ENCODE results near the gene IFIT5. TPM values are rescaled to one million over a fixed set of nuclear protein-coding genes. Genes with fewer than 3 reads are reported as not detected.

IFIT5 gene
- total RNA-seq, 1 donor from 2014 or later, result 25.3 TPM

DNA sequence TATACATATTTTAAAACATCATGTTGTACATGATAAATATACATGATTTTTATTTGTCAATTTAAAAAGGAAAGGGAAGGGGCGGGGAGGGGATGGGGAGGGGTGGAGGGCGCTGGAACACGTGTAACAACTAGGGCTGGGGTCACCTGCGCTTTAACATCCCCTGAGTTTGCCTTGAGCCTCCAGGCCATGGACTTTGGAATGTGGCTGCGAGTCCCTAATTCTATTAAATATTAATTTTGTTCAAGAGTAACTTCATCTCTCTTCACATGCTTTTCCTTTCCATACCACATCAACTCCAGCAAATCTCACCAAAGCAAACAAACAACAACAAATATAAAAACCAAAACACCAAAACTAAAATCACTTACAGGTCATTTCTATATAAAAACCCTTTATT is 10.6 kb downstream of the IFIT5 start:
- no peak overlapping the region for H3K4me3 ChIP-seq
- H3K9me3 ChIP-seq, result no peaks in the 10 kb centered on the region
- intact Hi-C loops (cut with DNase I), result loop anchor here (5.0 kb wide), 1 partner anchor 142 kb away; no protein-coding TSS in a partner anchor
- DNase-seq (no peak), ATAC-seq (no peak)
- H3K27ac ChIP-seq, result no peak overlapping the region
- H3K4me1 ChIP-seq, result peaks cover 9% of the 10 kb centered on the region
- H3K36me3 ChIP-seq, result no peaks in the 10 kb centered on the region
- TF ChIP-seq, protein P1, sequence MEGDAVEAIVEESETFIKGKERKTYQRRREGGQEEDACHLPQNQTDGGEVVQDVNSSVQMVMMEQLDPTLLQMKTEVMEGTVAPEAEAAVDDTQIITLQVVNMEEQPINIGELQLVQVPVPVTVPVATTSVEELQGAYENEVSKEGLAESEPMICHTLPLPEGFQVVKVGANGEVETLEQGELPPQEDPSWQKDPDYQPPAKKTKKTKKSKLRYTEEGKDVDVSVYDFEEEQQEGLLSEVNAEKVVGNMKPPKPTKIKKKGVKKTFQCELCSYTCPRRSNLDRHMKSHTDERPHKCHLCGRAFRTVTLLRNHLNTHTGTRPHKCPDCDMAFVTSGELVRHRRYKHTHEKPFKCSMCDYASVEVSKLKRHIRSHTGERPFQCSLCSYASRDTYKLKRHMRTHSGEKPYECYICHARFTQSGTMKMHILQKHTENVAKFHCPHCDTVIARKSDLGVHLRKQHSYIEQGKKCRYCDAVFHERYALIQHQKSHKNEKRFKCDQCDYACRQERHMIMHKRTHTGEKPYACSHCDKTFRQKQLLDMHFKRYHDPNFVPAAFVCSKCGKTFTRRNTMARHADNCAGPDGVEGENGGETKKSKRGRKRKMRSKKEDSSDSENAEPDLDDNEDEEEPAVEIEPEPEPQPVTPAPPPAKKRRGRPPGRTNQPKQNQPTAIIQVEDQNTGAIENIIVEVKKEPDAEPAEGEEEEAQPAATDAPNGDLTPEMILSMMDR (IDR thresholded peaks at IDR 0.05), result no peak
- no peaks in the 10 kb centered on the region for H3K27me3 ChIP-seq (ENCODE audit: low read depth)

DNA sequence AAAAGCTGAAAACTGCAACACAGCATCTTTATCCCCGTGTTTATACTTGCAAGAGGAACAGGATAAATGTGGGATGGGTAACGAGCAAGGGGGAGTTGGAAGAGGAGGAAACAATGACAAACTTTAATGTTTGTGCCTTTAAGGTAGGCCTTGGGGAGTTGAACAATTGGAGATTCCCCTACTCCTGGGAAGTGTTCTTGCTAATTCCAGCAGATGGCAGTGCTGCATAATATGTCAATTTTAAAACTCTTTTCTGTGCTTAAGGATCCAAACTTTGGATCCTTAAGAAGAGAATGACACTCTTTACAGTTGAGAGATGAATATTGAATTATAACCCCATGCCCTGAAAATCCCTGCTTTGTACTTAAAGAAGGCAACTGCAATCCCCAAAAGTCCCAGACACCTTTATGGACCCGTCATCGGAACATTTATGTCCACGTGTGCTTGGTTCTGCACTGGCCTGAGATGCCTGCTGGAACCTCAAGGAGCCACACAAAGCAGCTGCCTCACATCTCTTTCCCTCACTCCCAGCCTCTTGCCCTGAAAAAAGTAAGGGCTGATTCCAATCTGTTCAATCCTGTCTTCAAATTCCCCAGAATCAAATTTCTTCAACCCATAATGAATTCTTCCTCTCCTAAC is 12.0 kb downstream of the IFIT5 start:
- intact Hi-C loops (cut with DNase I), result loop anchor here (5.0 kb wide), 1 partner anchor 141 kb away; no protein-coding TSS in a partner anchor
- DNase-seq, result no peak
- TF ChIP-seq, protein P1 (IDR thresholded peaks at IDR 0.05), result peak; percentile 78
- no peaks in the 10 kb centered on the region for H3K4me1 ChIP-seq
- peak; percentile 81 to 83 for ATAC-seq
- H3K9me3 ChIP-seq, result no peaks in the 10 kb centered on the region
- no peaks in the 10 kb centered on the region for H3K36me3 ChIP-seq
- H3K27ac ChIP-seq, result no peak overlapping the region
- H3K4me3 ChIP-seq, result no peak overlapping the region
- no peaks in the 10 kb centered on the region for H3K27me3 ChIP-seq (ENCODE audit: low read depth)

DNA sequence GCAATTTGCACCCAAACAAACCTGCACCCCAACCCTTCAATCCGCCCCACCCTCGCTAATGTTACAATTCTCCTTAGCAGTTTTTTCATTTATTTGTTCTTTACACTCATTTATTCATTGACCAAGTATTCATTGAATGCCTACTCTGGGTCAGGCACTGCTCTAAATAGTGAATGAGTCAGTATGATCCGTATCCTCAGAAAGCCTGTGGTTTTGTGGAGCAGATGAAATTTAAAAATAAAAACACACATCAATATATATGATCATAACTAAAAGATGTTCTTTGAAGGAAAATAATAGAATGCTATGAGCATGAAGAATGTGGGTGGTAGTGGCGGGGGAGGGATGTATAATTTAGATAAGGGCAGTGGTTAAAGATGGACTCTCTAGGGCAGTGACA is 13.3 kb downstream of the IFIT5 start:
- no peak for DNase-seq
- H3K4me3 ChIP-seq, result no peak overlapping the region
- no peak for ATAC-seq
- H3K9me3 ChIP-seq, result no peaks in the 10 kb centered on the region
- no peaks in the 10 kb centered on the region for H3K27me3 ChIP-seq (ENCODE audit: low read depth)
- no peak overlapping the region for H3K27ac ChIP-seq
- intact Hi-C loops (cut with DNase I), result loop anchor here (5.0 kb wide), 1 partner anchor 140 kb away; no protein-coding TSS in a partner anchor
- TF ChIP-seq, protein P1 (IDR thresholded peaks at IDR 0.05), result no peak
- H3K36me3 ChIP-seq, result no peaks in the 10 kb centered on the region
- H3K4me1 ChIP-seq, result no peaks in the 10 kb centered on the region

DNA sequence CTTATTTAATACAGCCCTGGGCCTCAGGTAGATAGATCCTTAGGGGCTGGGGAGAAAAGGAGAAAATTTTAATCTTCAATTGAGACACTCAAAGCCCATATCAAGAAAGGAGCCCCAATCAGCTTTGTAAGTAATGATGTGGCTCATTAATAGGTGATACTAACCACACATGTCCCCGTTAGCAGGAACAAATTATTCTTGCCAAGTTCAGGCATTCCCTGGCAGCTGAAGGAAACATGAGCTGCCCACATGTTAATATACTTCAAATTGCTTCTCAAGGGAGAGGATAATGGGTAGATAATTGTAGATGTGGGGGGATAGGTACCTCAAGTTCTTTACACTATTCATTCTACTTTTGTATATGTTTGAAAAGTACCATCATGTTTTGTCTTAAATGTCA is 14.5 kb downstream of the IFIT5 start:
- no peak for DNase-seq
- H3K4me1 ChIP-seq, result no peaks in the 10 kb centered on the region
- intact Hi-C loops (cut with DNase I), result loop anchor here (5.0 kb wide), 1 partner anchor 138 kb away; no protein-coding TSS in a partner anchor
- TF ChIP-seq, protein P1 (IDR thresholded peaks at IDR 0.05), result no peak
- H3K9me3 ChIP-seq, result no peaks in the 10 kb centered on the region
- no peaks in the 10 kb centered on the region for H3K27me3 ChIP-seq (ENCODE audit: low read depth)
- no peak overlapping the region for H3K4me3 ChIP-seq
- H3K27ac ChIP-seq, result no peak overlapping the region
- no peaks in the 10 kb centered on the region for H3K36me3 ChIP-seq
- ATAC-seq, result no peak

DNA sequence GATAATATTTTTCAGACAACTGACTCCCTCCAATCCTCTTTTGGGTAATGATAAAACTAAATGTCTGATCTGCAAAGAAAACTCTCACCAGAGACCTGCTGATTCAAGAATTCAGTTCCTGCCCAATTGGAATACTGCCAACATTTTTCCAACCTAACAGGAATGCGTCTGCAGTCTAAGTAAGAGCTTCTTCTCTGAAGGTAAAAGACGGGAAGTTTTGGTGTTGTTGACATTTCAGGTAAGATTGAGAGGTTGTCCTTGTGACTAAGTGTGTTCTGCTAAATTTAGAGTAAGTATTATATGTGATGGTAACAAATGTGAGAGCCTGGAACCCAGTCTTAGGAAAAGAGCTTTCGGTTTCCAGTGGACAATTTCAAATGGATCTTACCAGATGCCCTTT is 17.6 kb downstream of the IFIT5 start:
- no peaks in the 10 kb centered on the region for H3K27me3 ChIP-seq (ENCODE audit: low read depth)
- H3K9me3 ChIP-seq, result no peaks in the 10 kb centered on the region
- H3K4me3 ChIP-seq, result no peak overlapping the region
- intact Hi-C loops (cut with DNase I), result no loop called here
- H3K4me1 ChIP-seq, result no peaks in the 10 kb centered on the region
- H3K36me3 ChIP-seq, result no peaks in the 10 kb centered on the region
- ATAC-seq (peak; percentile 86 to 96), DNase-seq (no peak)
- TF ChIP-seq, protein P1 (IDR thresholded peaks at IDR 0.05), result no peak
- H3K27ac ChIP-seq, result peak overlapping the region; percentile 25
